HG02798 (cell line): ENCODE measurements around the gene DPEP2NB.
"Not testable (repeated sequence)": the region's sequence is repeated elsewhere in the genome, so short reads cannot be mapped to it uniquely, and the experiment has no call there.

Source experiments
- ATAC-seq: cut with Tn5 transposase; IDR thresholded peaks from one replicate; pipeline ENCODE4 v1.9.1; 2021; ENCODE audit warnings: mild to moderate bottlenecking; ENCODE audit not compliant: unreplicated experiment, poor library complexity

Gene DPEP2NB

DNA sequence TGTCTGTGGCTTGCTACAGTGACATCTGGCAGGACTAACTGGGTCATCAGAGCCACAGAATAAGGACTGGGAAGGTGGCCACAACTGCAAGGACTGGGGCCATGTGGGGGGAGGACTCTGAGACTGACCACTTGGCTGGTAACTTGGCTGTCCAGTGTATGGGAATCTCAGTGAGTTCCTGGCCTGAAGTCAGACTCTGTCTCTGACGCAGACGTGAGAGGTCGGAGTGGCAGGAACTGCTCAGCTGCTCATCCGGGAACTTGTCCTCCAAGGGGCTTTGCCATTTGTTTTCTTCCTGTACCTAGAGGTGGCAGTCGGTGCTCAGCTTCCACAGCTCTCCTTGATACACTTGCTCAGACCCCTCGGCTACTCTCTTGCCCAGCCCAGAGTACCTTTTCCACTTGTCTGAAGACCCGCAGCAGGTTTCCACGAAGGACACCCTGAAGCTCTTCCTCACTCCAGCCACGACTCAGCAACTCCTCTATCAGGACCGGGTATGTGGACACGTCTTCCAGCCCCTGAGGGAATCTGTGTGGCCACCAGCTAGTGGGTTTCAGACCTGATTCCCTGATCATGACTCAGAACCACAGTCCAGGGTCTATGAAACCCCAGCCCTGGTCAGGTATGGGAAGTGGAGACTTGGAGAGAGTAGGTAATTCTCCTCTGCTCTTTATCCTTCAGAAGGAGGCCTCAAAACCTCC, 28.1 kb downstream of the DPEP2NB start:
- no peak for ATAC-seq

DNA sequence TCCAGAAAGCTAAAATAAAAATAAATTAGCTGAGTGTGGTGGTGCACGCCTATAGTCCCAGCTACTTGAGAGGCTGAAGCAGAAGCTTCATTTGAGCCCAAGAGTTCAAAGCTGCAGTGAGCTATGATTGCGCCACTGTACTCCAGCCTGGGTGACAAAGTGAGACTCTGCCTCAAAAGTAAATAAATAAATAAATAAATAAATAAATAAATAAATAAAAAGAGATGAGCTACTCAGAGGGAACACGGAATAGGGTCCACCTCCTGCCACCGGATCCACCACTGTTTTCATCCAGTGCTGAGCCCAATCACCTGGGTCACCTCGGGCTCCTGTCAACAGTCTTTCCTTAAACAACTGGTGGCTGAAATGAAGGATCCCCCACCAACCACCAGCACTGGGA, 28.8 kb downstream of the DPEP2NB start:
- no peak for ATAC-seq

DNA sequence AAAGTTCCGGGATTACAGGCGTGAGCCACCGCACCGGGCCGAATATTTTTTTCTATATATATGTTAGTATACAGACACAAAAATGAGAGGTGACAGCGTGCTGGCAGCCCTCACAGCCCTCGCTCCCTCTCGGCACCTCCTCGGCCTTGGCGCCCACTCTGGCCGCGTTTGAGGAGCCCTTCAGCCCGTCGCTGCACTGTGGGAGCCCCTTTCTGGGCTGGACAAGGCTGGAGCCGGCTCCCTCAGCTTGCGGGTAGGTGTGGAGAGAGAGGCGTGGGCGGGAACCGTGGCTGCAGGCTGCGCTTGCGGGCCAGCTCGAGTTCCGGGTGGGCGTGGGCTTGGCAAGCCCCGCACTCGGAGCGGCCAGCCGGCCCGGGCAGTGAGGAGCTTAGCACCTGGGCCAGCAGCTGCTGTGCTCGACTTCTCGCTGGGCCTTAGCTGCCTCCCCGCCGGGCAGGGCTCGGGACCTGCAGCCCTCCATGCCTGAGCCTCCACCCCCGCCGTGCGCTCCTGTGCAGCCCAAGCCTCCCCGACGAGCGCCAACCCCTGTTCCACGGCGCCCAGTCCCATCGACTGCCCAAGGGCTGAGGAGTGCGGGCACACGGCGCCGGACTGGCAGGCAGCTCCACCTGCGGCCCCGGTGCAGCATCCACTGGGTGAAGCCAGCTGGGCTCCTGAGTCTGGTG, 33.6 kb downstream of the DPEP2NB start:
- ATAC-seq = no peak

DNA sequence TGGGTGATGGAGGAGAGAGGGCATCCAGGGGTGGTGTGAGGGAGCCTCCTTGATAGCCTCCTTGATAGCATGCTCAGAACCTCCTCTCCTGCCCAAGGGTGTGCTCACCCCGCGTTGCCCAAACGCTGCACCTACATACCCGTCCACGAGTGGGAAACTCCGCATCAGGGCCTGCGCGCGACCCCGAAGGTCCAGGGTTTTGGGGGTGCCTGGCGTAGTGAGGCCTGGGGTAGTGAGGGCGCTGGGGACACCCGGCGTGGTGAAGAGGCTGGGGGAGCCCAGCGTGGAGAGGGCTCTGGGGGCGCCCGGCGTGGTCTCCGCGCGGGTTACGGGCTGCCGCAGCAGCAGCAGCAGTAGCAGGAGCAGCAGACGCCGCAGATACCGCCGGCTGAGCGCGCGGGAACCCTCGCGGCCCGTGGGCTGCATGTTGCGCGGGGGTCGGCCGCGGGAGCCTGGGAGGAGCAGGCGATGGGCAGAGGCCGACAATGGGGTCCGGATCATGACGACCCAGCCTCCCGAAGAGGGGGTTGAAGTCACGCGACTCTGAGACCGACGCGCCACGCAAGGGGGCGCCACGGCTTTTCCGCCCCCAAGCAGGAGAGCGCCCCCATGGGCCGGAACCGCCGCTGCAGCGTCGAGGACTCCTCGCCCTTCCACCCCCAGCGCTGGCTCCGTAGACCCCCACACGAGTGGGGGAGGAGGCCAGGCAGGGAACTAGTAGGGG, 35.6 kb downstream of the DPEP2NB start, which contains the start of gene DPEP3:
DPEP3 (minus strand) TSS at position 545 of the 724 bp plus-strand sequence; CDS start at position 426, 119 bp downstream.
- no peak for ATAC-seq

DNA sequence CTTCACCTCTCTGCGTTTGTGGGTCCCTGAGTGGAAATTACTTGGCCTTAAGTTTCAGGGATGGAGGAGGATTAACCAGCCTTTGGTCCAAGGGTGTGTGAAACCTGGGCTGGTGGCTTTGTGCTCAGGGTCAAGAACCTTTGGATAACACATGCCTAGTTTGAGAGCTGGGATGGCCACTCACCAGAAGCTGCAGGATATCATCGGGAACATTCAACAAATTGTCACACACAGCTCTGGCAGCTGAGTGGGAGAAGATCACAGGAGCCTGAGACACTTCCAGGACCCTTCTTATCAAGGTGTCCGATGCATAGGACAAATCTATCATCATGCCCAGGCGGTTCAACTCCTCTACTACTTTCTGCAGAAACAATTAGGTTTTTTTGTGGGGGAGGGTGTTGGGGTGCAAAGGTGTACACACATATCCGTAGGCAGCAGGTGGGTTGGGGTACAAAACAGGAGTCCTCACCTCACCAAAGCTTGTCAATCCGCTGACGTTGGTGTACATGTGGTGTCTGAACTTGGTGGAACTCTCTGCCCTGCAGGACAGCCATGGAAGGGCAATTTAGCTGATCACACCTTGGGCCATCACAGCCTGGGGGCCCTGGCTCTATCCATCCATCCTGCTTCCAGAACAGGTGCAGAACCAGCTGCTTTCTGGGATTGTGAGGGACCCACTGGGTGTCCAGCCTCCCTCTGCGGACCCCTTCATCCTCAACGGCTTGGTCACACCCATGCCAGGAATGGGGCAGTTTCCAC, 38.1 kb downstream of the DPEP2NB start:
- no peak for ATAC-seq

DNA sequence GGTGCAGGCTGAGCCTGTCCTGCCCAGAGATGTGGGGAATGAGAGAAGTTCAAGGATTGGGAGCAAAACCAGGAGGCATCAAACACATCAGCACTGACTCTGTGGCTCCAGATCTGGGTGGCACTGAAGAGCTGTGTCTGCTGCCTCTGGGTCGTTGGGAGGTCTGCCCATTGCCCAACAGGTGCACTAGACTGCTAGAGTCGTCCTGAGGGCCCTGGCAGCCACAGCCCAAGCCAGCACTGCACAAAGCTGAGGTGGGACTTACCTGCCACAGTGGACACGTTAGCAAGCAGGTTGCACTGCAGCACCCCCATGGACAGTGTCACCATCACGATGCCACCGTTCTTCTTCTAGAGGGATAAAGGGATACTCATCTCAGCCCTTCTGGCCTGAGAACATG, 38.7 kb downstream of the DPEP2NB start:
- no peak for ATAC-seq

DNA sequence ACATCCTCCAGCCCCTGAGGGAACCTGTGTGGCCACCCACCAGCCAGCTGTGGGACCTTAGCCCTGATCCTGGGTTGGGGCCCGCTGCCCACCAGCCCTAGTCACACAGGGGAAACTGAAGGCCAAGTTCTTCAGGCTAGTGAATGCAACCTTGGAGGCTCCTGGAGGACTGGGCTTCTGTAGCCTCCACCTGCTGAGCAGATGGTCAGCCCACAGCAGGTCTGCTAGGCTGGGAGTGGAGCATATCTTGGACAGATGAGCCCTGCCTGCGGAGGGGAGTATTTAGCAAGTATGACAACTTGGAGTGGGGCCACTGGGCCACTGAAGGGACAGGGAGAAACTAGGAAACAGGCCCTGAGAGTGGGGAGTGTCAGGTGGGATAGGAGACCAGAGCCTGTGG, 39.5 kb downstream of the DPEP2NB start:
- ATAC-seq = no peak

DNA sequence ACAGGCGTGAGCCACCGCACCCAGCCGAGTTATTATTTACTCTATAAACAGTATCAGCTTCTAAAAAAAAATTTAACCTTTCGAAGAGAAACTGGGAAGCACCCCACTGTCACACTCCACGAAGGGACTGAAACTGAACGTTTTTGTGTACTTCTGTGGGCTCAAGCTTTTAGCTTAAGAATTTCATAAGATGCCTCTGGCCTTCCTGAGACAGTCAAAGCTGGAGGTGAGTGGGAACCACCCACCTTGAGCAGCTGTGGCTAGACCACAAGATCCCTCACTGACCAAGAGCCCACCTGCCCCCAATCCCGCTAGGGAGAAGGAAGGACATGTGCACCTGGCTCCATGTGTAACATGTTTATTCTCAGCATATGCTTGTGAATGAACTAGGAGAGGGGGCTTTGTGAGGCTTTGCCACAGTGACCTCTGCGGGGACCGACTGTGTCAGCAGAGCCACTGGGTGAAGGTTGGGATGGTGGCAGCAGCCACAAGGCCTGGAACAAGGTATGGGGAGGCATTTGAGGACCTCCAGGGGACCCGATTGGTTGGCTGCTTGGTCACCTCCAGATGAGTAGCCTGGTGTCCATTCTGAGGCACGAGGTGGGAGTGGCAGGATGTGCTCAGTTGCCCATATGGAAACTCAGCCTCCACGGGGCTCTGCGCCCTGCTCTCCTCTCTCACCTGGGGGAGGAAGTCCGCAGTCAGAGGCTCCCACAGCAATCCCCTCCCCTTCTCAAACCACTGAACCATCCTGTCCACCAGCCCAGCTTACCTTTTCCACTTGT, 40.2 kb downstream of the DPEP2NB start:
- peak; percentile 46 for ATAC-seq

DNA sequence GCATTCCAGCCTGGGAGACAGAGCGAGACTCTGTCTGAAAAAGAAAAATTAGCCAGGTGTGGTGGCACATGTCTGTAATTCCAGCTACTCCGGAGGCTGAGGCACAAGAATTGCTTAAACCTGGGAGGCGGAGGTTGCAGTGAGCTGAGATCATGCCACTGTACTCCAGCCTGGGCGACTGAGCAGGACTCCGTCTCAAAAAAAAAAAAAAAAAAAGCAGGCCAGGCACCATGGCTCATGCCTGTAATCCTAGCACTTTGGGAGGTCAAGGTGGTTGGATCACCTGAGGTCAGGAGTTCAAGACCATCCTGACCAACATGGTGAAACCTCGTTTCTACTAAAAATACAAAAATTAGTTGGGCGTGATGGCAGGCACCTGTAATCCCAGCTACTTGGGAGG, 43.4 kb downstream of the DPEP2NB start:
- ATAC-seq = not testable (repeated sequence)

DNA sequence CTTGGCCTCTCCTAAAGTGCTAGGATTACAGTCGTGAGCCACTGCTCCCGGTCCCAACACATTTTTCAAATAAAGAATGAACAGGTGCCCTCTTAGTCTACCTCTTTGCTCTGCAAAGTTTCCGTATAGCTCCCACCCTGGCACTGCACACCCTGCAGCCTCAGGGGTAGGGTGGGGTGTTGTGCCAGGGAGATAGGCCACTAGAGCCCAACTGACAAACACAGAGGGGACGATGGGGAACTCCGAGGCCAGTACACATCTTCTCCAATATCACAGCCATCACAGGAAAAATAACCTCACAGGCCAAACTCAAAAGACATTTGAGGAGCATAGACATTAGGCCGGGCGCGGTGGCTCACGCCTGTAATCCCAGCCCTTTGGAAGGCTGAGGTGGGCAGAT, 44.6 kb downstream of the DPEP2NB start:
- no peak for ATAC-seq

DNA sequence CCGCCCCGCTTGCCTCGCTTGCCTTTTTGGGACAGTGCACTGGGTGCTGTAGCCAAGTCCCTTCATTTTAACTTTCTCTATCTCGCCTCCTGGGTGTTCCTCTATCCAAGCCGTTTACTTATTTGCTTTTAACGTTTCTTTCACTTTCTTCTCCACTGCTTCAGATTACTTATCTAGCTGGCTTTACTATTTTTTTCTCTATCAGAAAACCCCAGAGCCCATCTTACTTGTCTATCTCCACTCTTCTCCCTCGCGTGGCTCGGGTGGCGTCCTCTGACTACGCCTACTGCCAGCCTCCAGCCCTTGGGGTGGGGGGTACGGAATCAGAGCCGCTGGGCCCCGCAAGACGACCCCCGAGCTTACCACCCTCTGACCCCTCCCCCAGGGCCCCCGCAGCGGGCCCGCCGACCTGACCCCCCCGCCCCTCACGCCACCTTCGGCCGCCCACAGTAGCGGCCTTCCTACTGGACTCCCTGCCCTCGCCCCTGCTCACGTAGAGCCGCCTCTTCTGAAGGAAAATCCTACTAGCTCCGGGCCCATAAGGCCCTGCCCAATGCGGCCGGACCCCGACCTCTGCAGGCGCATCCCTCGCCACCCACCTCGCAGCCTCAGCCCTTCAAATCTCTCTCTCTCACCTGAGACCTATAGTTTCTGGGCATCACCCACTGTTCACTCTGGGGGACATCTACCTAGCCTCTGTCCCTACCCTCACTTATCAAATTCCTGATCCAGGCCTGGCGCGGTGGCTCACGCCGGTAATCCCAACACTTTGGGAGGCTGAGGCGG, 46.3 kb downstream of the DPEP2NB start:
- peak; percentile 2 for ATAC-seq

DNA sequence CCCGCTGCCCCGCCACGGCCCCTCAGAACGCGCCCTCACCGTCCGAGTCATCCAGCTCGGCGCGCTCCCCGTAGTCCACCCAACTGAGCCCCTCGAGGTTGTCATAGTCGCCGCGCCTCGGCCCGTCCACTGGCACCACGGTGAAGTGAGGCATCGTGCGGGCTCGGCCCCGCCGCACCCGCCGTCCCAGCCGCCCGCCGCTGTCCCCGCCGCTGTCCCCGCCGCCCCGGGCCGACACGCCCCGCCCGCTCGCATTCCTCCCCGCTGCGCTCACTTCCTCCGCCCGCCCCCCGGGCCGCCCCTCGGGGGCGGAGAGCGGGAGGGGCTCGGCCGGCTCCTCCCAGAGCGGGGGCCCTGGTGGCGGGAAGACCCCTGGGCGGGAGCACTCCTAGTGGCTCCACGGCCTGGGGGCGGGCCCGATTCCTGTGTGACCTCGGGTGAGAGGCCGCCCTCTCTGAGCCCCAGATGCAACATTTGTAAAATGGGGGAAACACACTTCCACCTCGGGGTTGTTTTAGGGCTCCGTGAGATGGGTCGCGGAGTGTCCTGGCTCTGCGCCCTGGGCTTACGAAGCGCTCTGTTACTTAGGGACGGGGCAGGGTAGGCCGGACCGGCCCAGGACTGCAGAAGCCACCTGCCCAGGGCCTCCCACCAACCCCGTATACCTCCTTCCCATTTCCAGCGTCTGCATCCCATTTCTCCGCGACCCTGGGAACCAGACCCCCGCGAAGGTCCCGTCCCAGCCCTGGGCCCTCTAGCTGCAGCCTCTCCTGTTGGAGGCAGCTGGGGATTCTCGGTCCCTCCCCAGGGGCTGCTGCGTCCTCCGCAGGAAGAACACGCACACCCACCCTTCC, 47.1 kb downstream of the DPEP2NB start, which contains the start of gene SLC12A4:
SLC12A4 (minus strand) TSS at position 238 of the 854 bp plus-strand sequence; CDS start at position 154, 84 bp downstream.
- peak; percentile 86 for ATAC-seq

DNA sequence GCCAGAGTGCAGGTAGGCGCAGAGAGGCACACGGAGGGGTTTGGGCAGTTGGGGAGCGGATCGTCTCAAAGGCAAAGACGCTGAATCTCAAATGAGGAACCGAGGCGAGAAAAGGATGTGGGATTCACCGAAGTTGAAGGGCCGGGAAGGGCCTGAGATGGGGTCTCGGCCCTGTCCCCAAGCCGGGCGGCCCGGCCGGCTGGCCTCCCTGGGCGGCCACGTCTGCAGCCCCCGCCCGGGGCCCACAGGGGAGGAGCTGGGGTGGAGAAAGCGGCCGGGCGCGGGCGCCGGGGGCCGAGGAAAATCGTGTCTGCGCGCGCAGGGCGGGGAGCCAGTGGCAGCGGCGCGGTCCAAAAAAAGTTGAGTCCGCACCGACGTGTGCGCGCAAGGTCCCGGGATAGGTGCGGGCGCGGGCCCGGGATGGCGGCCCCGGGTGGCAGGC, 47.7 kb downstream of the DPEP2NB start:
- ATAC-seq = peak; percentile 26

DNA sequence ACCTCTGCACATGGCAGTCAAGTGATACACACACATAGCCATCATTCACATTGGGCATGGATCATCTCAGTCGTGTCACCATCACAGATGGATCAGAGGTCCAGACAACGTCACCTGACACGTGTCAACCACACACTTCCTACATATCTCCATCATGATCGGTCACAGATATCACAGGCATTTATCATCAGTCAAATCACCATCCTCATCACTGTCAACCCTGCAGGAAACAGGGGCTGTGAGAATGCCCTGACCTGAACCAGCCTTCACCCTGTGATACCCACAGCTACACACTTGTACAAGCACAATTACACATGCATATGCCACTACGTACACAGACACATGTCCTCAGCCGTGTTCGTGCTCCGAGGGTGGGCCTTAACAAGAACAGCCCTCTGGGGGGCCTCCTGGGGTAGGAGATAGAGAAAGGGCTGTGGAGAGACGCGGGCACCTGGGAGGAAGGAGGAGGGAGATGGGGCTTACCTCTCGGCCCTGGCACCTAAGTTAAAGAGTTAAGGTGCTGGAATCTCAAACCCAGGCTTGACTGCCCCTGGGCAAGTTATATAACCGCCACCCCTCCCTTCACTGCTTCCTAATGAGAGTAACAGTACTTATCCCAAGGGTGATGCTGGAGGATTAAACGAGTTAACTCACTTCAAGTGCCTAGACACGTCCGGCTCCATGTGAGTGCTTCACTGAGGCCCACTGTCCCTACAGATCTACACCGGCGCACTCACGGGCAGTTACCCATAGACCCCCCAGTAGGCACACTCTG, 48.3 kb downstream of the DPEP2NB start:
- no peak for ATAC-seq

DNA sequence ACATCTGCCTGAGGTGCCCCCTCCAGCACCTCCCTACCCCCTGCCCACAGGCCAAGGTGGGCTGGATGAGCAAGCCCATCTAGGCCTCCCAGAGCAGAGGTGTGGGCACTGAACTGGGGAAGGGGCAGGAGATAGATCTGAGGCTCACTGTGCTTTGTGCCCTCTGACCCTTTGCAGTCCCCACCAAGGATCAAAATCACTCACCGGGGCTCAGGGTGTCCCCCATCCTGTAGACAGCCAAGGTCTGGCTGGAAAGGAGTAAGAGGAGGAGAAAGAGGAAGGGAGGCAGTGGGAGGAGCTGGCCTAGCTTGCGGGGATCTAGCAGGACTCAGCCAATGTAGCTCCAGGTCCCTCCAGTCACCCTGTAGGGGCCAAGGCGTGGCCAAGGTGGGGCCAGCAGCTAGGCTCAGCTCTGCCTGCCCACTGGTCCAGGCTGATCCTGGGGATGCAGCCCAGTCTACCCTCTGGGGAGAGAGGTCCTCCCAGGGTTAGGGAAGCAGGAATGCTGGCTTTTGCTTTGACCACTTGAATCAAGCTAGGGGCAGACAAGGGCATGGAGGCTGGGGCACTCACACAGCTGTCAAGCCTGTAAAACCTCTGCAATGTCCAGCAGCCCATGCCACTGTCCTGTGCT, 49.0 kb downstream of the DPEP2NB start:
- no peak for ATAC-seq

DNA sequence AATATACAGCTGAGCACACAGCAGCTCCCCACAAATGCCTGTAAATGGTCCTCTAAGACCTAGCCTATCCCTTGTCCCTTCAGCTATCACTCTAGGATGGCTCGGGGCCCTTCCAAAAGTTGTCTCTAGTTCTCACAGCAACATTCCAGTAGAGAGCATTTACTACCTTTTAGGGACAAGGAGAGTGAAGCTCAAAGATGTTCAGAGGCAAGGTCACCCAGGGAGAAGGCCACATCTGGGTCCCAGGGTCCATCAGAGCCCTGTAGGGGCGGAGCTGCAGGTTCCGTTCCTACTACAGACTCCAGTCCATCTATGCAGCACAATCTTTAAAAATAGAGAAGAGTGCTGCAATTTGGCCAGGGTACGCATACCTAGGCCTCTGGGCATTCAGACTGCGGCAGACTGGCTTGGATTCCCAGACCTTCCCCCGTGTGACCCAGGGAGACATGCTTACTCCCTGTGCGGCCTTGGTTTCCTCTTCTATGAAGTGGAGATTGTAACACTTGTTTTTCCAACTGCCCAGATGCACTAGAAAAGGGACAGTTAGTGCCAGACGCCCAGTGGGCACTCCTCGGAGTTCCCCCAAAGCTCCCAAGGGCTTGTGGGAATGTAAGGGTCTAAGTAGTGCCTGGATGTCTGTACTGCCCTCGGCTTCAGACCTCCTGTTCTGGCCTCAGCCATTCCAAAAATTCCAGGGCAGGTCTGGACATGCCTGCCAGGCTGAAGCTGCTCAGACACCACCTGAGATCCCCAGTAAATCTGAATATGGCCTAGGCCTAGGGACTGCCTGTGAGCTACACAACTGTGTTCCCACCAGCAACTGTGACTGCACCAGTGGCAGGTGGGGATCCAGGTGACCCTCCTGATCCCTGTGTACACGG, 49.8 kb downstream of the DPEP2NB start:
- ATAC-seq = no peak
